Thyroid gland (tissue), 4 donors: ENCODE data around the gene ITGAE.

ENCODE experiments used
- POLR2A ChIP-seq, 2 donors: fragments of 450-650 bp; IDR thresholded peaks; one replicate each; pipeline ENCODE4 v1.6.1; 2017; ENCODE audit warnings: antibody characterized with exemption in 2 of 2, mild to moderate bottlenecking in 2 of 2, moderate library complexity in 1 of 2
- TF ChIP-seq, protein P1 (sequence below), 6 experiments: fragments of 200-600 bp in 3 of 6; fragments of 450-650 bp in 3 of 6; sonication (generic) in 3 of 6; IDR thresholded peaks; one replicate each; pipeline ENCODE4 v1.5.1; 2016 to 2019; ENCODE audit warnings: antibody characterized with exemption in 6 of 6, mild to moderate bottlenecking in 2 of 6, inconsistent platforms in 1 of 6, moderate library complexity in 1 of 6

DNA sequence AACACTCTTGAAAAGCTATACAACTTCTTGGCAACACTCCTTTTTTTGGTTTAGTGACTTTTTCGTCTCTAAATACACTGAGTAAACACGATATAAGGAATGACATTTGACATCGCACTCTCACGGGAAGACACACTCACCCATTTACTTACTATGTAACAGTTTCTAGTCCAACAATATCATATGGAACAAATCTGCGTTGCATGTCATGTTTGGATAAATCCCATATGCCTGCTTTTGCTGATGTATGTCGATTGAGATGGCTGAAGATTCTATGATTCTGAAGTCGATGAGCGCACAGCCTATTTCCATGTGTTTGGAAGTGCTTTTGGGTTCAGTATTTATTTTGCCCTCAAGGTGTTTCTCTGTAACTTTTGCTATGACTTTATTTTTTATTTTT, 18.2 kb downstream of the ITGAE start:
- TF ChIP-seq, protein P1, sequence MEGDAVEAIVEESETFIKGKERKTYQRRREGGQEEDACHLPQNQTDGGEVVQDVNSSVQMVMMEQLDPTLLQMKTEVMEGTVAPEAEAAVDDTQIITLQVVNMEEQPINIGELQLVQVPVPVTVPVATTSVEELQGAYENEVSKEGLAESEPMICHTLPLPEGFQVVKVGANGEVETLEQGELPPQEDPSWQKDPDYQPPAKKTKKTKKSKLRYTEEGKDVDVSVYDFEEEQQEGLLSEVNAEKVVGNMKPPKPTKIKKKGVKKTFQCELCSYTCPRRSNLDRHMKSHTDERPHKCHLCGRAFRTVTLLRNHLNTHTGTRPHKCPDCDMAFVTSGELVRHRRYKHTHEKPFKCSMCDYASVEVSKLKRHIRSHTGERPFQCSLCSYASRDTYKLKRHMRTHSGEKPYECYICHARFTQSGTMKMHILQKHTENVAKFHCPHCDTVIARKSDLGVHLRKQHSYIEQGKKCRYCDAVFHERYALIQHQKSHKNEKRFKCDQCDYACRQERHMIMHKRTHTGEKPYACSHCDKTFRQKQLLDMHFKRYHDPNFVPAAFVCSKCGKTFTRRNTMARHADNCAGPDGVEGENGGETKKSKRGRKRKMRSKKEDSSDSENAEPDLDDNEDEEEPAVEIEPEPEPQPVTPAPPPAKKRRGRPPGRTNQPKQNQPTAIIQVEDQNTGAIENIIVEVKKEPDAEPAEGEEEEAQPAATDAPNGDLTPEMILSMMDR (IDR thresholded peaks at IDR 0.05), result no peak
- TF ChIP-seq POLR2A (IDR thresholded peaks at IDR 0.05), result no peak
